Stimulated activated CD8-positive, alpha-beta memory T cell treated with anti-CD3 and anti-CD28 coated beads, Interleukin-2, amount 100 ng/mL, for 1 hour (primary cell): ENCODE measurements around the gene FPR2.
"Not testable (repeated sequence)": the region's sequence is repeated elsewhere in the genome, so short reads cannot be mapped to it uniquely, and the experiment has no call there.

Source experiments
- DNase-seq, 2 donors: peaks; one replicate each; pipeline ENCODE4 v3.0.0-alpha.2; 2020; ENCODE audit warnings: low read depth in 2 of 2

The FPR2 gene

DNA sequence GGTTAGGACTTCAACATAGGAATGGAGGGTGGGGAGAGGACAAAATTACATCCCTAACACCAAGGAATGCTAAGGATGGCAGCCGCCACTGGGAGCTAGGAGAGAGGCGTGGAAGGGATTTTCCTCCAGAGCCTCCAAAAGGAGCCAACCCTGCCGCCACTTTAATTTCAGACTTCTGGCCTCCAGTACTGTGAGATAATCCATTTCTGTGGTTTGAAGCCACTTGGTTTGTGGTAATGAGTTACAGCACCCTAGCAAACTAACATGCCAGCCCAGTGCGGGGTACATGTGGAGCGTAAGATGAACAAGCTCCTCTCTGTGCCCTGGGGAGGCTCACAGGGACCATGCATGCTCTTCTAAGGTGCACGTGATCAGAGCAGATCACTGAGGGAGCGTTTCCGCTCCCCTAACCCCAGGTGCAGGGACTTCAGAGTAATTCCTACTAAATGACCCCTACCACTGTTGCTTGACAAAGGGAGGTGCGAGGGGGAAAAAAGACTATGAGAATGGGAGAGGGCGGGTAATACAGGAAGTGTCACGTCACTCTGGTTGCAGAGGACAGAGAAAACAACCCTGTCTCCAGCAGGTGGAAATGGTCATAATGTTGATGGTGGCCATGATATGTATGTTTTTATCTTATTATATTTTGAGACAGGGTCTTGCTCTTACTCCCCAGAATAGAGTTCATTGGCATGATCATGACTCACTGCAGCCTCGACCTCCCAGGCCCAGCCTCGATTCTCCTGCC, 21.3 kb upstream of the FPR2 start:
- no peak for DNase-seq

DNA sequence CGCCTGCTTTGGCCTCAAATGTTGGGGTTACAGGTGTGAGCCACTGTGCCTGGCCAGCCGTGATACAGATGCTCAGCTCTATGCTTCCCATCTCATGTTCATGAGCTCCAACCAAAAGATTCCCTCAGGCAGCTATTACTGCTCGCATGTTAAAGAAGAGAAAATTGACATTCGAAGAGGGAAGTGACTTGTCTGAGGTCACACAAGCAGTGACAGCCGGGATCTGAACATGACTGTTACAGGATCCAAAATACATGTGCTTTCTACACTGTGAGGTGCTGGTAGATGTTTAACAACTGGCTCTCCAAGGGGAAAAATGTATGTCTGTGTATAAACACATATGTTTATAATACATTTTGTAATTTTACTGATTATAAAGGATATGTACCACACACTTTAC, 20.6 kb upstream of the FPR2 start:
- no peak for DNase-seq

DNA sequence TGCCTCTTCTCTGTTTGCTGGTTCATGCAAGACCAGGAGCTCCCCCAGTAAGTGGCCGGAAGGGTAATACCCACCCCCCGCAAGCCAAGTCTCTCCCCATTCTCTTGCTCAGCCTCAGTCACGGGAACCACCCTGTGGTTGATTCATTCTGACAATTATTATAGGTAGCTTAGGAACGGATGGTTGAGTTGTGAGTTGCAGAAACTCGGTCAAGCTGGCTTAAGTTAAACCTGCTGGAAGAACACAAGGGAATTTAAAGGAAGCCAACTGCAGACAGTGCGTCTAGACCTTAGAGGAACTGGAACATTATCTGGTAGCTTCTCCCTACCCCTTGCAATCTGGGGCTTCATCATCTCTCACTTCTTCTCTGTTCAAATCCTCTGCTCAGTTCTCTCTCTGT, 18.2 kb upstream of the FPR2 start:
- no peak for DNase-seq

DNA sequence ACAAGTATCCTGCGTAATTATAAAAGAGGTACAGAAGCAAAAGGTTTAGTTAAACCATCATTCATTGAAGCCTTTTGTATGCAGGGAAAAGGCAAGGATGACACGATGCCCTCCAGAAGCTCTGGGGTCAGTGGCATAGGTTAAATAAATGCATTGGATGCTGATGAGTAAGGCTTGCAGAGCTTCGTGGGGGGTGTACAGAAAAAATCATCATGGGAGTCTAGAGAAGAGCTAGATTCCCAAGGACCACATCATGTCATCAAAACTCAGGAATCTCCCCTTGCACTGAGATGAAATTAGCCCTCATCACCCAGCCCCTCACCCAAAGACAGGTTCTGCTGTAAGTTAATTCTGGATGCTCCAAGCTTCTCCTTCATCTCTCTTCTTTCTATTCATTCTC, 17.6 kb upstream of the FPR2 start:
- no peak for DNase-seq

DNA sequence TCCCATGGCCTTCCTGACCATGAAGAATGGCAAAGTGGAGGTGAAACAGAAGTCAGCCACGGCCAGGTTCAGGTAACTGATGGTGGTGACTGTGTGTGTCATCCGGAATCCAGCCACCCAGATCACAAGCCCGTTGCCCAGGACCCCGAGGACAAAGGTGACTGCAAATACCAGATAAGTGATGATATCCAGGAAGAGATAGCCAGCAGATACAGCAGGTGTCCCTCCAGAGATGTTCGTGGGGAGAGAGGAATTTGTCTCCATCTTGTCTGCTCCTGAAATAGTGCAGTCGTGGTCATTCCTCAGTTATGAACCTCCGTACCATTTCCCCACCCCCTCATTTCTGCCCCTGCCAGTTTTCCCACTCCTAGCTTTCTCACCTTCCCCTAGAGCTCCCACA, 14.2 kb upstream of the FPR2 start:
- no peak for DNase-seq

DNA sequence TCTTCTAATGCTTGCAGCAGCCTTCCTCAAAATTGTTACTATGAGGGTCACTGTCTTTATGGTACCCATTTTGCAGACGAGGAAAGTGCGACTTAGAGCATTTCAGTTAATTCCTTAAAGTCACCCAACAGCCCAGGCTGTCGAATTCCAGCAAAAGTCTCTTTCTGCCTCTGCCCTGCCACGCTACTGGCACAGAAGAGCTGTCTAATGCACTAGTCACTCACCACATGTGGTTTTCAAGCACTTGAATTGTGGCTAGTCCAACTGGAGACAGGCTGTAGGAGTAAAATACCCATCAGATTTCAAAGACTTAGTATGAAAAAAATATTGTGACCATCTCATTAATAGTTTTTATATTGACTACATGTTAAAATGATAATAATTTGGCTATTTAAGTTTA, 11.0 kb upstream of the FPR2 start:
- DNase-seq: no peak

DNA sequence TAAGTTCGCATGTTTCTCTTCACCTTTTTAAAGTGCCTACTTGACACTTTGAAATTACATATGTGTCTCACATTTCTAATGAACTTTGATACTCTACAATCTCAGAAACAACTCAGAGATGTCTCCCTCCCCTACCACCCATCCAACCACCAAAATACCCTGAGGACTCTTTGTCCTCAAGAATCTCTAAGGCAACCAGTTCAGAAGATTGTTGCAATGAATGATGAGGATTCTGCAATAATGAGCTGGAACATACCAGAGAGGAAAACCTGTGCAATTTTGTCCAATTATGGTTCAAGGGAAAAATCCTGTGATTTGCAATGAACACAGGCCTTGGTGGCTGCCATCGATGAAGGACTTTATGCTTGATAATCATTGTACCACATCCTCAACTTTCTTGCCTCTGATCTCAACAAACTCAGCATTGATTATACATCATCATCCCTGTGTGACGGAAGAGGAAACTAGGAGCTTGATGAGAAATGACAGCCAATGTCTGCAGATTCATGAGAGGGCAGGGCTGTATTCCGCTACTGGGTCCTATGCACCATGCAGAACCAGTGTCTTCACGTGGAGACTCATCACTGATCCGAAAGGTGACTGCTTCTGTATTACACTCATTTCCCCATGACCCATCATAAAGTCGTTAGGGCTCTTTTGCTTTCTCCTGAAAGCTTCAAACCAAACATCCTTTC, 10.4 kb upstream of the FPR2 start:
- no peak for DNase-seq

DNA sequence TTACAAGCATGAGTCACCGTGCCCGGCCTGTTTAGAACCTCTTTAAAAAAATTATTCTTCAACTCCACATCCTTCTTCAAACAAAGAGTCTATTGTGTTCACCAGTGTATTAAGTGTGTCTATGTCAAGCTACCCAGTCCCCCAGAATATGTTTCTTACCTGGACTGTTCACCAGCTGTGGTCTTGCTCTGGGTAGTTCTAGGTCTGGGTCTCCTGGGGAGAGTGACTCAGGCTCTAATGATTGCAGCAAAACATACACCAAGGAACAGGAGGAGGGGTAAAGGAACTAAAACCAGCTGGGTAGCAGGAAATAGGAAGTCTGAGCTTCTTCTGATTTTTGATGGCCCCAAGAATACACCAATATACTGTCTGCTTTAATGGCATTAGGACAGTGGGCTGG, 9.3 kb upstream of the FPR2 start, which contains the start of gene FPR1:
Gene FPR1 (minus strand): TSS at position 224 of the 400 bp plus-strand sequence. CDS start 4,884 bp downstream, outside the sequence.
- no peak for DNase-seq

DNA sequence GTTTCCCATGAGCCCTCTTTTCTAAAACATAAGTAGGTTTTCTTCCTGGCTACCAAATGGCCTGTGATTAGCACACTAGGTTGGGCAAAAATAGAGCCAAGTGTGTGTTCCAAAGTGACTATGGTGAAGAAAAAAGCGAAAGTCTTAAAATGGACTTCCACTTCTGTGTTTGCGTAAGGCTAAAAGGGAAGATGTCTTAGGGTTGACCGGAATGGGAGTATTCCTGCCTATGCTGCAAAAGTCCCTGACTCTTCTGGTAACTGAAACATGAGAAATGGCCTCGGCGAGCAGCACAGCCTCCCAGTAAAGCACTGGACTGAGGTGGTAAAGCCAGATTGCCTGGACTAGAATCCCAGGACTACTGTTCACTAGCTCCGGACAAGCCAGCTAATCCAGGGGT, 6.9 kb upstream of the FPR2 start:
- no peak for DNase-seq

DNA sequence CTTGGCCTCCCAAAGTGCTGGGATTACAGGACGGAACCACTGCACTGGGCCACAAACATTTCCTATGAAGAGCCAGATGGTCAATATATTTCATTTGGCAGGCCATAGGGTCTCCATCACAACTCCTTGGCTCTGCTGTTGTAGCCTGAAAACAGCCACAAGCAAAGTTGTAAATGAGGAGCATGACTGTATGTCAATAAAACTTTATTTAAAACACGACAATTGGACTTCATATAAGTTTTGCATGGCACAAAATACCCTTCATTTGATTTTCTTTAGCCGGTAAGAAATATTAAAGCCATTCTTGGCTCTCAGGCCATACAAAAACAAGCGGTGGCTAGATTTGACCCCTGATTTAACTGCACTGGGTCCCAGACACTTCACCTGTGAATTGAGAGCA, 6.2 kb upstream of the FPR2 start:
- DNase-seq: no peak

DNA sequence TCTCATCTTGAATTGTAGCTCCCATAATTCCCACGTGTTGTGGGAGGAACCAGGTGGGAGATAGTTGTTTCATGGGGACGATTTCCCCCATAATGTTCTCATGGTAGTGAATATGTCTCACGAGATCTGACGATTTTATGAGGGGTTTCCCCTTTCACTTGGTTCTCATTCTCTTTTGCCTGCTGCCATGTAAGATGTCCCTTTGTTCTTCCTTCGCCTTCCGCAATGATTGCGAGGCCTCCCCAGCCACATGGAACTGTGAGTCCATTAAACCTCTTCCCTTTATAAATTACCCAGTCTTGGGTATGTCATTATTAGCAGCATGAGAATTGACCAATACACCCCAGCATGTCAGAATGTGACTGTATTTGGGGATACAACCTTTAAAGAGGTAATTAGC, 5.4 kb upstream of the FPR2 start:
- no peak for DNase-seq

DNA sequence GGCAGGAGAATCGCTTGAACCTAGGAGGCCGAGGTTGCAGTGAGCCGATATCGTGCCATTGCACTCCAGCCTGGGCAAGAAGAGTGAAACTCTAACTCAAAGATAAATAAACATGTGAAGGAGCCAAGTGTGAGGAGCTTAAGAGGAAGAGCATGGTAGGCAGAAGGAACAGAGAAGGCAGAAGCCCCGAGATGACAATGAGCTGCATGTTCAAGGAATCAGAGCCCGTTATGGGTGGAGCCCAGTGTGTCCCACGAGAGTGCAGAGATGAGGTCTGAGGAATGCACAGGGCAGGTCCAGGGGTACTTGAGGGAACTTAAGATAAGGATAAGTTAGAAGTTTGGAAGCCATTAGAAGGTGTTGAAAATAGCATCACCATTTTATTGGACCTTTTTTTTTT, 716 bp downstream of the FPR2 start:
- DNase-seq: no peak

DNA sequence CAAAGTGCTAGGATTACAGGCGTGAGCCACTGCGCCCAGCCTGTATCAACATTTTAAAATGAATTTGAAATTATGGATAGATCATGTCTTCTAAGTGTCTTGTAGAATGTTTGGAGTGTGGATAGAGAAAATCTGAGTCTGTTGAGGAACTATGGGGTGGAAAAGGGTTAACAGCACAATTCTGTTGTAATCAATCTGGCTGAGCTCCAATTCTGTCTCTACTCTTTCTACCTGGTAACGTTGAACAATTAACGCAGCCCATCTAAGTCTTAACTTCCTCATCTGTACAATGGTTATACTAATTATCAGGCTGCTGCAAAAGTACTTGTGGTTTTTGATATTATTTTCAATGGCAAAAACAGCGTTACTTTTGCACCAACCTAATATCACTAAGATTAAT, 4.1 kb downstream of the FPR2 start:
- no peak for DNase-seq

DNA sequence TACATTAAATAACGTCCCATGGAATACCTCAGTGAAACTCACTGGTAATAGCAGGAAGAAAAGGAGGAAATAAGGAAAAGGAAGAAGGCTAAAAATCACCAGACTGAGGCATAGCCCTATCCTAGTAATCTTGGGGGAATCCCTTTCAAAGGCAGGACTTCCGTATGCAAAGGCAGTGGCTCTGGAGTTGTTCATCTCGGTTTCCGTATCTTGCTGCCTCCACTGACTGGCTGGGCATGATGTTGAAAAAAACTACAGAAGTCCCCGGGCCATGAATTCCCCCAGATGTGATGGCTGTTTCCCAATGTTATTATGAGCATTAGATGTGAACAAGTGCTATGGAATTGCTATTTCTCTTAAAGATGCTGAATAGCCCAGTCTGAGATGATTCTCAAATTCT, 5.5 kb downstream of the FPR2 start:
- DNase-seq: no peak

DNA sequence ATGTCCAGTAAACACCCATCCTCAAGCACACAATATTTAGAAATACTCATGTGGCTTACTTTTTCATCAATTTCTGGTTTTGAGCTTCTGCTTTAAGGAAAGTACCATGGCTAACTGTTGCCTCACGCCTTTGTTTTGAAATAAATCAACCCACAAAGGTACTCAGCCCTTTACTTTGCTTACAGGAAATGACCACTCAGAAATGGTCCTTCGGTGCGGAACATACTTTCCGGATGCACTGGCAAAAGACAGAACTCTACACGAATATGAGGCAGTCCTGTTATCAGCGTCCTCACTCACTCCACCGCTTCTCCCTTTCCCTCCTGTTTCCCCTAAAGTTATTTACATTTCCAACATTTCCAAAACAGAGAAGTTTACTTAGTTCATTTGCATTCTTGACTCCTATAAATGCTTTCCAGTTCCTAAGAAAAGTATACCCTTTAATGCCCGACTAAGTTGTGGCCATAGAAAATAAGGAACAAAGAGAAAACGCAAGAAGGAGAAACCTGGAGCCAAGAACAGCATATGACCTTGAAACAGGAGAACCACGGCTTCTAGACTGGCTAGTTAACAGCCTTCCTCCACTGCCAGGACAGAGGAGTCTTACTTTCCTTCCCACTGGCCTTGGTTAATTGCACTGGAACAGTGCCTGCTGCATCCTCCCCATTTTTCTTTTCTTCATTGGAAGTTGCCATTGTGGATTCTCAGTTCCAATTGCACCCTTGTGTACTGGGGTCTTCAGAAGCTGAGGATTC, 10.6 kb downstream of the FPR2 start:
- DNase-seq: no peak

DNA sequence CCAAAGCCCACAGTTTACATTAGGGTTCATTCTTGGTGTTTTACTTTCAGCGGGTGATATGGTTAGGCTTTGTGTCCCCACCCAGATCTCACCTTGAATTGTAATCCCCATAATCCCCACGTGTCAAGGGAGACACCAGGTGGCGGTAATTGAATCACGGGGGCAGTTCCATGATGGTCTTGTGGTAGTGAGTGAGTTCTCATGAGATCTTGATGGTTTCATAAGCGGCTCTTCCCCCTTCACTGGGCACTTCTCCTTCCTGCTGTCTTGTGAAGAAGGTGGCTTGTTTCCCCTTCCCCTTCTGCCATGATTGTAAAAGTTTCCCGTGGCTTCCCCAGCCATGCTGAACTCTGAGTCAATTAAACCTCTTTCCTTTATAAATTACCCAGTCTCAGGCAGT, 12.0 kb downstream of the FPR2 start:
- DNase-seq: no peak

DNA sequence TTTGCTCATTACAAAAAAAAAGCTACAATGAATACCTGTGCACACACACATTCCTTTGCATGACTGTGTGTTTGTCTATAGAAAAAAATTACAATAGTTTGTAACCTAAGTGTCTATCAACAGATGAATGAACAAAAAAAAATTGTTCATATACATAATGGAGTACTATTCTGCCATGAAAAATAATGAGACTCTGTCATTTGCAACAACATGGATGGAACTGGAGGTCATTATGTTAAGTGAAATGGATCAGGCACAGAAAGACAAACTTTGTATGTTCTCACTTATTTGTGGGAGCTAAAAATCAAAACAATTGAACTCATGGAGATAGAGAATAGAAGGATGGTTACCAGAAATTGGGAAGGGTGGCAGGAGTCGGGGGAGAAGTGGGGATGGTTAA, 15.6 kb downstream of the FPR2 start:
- not testable (repeated sequence) for DNase-seq

DNA sequence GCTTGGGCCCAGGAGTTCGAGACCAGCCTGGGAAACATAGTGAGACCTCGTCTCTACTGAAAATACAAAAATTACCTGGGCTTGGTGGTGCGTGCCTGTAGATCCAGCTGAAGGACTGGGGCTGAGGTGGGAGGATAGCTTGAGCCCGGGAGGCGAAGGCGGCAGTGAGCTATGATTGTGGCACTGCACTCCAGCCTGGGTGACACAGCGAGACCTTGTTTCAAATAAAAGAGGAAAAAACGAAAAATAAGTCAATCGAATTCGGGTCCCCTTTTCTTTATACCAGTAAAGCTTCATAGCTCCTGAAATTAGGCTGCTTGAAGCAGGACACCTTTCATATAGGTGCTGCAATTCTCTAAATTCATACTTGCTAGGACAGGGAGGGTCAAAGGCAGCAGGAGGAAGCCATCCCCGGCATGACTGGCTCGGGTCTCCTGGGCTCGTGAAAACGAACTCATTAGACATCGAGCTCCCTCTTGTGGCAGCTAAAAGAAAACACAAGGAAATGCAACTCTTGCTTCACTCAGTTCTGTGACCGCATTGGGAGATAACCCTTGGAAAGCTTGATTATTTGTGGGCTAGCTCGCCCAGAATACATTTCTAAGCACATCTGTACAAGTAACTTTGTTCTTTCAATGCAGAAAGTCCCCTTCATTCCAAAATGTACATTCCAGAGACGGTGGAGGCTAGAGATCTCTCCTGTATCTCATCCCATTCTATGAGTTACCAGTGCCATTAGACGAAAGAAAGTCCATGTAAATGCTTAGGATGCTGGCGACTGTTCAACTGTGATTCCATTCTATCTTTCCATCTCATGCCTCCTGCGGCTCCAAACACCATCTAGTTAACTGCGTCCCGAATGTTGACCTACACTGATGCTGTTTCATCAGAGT, 16.8 kb downstream of the FPR2 start:
- DNase-seq: peak in 1 of 2 donors; percentile 5

DNA sequence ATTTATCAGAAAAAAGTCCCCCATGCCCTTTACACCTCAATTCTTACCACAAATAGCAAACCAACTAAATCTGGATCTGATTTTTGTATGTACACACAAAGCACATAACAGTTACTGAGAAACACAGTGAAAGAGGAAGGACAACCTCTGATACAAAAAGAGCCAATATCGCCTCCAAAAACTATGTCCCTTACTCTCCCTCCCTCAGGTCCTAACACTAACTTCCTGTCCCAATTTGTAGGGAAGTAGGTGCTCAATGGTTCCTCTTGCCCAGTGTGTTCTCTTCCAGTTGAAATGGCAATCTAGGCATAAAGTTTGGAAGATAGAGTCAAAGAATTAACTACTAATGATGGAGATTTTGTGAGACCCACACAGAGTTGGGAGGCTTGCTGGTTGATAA, 18.2 kb downstream of the FPR2 start:
- DNase-seq: no peak

DNA sequence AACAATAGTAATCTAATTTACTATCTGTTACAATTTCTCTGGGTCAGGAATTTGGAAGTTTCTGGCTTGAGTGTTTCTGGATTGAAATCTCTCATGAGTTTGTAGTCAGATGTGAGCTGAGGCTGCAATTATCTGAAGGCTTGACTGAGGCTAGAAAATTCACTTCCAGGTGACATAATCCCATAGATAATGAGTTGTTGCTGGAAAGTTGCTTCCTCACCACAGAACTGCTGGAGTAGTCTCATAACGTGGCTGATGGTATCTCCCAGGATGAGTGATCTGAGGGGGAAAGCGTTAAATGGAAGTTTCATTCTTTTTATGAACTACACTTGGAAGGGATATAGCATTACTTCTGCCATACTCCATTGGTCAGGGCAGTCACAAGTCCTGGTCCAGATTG, 18.7 kb downstream of the FPR2 start:
- no peak for DNase-seq

DNA sequence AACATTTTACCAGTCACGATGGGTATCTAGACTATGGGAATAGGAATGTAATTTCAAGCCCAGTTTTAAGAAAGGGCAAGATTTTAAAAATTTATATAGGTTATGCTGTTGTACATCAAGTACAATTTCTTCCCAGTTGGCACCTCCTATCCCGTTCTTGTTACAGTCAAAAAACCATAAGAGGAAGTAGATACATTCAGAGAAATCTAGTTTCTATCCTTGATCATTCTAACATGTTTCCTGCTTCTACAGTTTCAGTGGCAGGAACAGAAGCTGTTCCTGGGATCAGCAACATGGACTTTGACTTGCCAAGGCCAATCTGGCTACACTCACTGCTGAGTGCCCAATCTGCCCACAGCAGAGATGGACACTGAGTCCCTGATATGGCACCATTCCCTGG, 19.3 kb downstream of the FPR2 start:
- no peak for DNase-seq

DNA sequence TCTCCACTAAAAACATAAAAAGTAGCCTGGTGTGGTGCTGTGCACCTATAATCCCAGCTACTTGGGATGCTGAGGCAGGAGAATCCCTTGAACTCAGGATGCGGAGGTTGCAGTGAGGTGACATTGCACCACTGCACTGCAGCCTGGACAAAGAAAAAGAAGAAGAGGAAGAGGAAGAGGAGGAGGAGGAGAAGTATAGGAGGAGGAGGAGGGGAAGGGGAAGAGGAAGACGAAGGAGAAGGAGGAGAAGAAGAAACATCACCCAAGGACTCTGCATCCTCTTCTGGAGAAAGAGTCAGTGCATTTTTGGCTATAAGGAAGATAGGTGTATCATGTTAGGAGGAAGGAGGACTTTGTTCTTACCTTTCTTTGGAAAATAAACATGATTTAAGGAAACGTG, 21.0 kb downstream of the FPR2 start:
- no peak for DNase-seq
